Heart left ventricle (tissue), 13 donors: ENCODE results near the gene UBE2L3.
"Not testable (repeated sequence)": the region's sequence is repeated elsewhere in the genome, so short reads cannot be mapped to it uniquely, and the experiment has no call there.

Source experiments
- POLR2A ChIP-seq, 2 donors: fragments of 450-650 bp; IDR thresholded peaks; one replicate each; pipeline ENCODE4 v1.6.1; 2017; ENCODE audit warnings: antibody characterized with exemption in 2 of 2, mild to moderate bottlenecking in 2 of 2, moderate library complexity in 2 of 2
- TF ChIP-seq, protein P1 (sequence below), 12 donors: fragments of 200-600 bp; sonication (generic) in 4 of 12; IDR thresholded peaks; one replicate each; pipeline versions ENCODE4 v1.5.0 to v1.8.0; 2018 to 2022; ENCODE audit warnings: antibody characterized with exemption in 12 of 12, mild to moderate bottlenecking in 5 of 12
- donor health status: ischemic (EF 13 %, LVEDD 7.1; RV severe dilation, severe dysfunction).
- donor health status: DM: no; HTN: yes; CAD: no.
- donor health status: DM: no; HTN: no; CAD: no.
- donor health status: ischemic (EF 25% LVEDD 6.9; RV normal size, moderate dysfunction).
- donor health status: ischemic (EF 25% LVEDD 5.7; RV mildly dilated, moderate dysfunction).
- donor health status: ischemic (EF 35%, LVEDD 5.7; RV mildly dilated, moderate dysfunction).
- donor health status: nonischemic (EF 11% LVEDD 7.7; RV severe dilation, severe dysfunction).
- donor health status: DM: yes; HTN: yes; CAD: no.
- donor health status: PGD.
- donor health status: ischemic (EF 29% LVEDD 5.4; RV normal size, mild dysfunction).
- donor health status: nonischemic (EF 23%, LVEDD 6.1; RV moderate dilation, normal function).

DNA sequence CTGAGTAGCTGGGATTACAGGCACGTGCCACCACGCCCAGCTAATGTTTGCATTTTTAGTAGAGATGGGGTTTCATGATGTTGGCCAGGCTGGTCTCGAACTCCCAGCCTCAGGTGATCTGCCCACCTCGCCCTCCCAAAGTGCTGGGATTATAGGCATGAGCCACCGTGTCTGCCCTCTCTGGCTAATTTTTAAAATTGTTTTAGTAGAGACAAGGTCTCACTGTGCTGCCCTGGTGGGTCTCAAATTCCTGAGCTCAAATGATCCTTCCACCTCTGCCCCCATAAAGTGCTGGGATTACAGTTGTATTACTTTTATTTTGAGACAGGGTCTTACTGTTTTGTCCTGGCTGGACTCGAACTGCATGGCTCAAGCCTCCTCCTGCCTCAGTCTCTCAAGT, 78.0 kb downstream of the UBE2L3 start:
- TF ChIP-seq, protein P1, sequence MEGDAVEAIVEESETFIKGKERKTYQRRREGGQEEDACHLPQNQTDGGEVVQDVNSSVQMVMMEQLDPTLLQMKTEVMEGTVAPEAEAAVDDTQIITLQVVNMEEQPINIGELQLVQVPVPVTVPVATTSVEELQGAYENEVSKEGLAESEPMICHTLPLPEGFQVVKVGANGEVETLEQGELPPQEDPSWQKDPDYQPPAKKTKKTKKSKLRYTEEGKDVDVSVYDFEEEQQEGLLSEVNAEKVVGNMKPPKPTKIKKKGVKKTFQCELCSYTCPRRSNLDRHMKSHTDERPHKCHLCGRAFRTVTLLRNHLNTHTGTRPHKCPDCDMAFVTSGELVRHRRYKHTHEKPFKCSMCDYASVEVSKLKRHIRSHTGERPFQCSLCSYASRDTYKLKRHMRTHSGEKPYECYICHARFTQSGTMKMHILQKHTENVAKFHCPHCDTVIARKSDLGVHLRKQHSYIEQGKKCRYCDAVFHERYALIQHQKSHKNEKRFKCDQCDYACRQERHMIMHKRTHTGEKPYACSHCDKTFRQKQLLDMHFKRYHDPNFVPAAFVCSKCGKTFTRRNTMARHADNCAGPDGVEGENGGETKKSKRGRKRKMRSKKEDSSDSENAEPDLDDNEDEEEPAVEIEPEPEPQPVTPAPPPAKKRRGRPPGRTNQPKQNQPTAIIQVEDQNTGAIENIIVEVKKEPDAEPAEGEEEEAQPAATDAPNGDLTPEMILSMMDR (IDR thresholded peaks at IDR 0.05), result not testable (repeated sequence)
- not testable (repeated sequence) for TF ChIP-seq POLR2A (IDR thresholded peaks at IDR 0.05)
